ENCODE results near the gene PJA2. TPM values are rescaled to one million over a fixed set of nuclear protein-coding genes. Genes with fewer than 3 reads are reported as not detected.

The PJA2 gene
- total and polyA plus RNA-seq, 9 of the 15 experiments (the other 6 are each of a cell fraction or from before 2014, with no cell fraction given), result 25.1 to 82.1 (median 50.1) TPM

DNA sequence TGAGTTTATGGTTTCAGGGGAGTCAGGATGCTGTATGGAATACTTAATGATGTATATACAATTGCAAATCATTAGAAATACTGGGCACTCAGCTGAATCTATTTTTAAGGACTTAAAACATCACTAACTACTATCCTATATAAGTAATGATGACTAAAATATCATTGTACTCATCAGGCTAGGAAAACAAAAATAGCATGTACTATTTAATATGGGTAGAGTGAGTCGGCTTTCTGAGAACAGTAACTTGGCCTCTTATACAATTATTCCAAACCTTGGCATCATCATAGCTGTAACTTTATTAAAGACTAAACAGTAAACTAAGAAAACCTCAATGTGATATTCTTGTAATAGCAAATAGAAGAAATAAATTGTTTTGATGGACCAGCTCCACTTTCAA lies 94.5 kb downstream of the PJA2 start:
- no peak overlapping the region for H2AFZ ChIP-seq (ENCODE audit: low read depth, low read length)
- intact Hi-C loops (cut with micrococcal nuclease) (loop anchor here (5.0 kb wide), 1 partner anchor 122 kb away; no protein-coding TSS in a partner anchor), in situ Hi-C loops (cut with MboI) (no loop called here)
- no peaks in the 10 kb centered on the region for H3K4me1 ChIP-seq (replicated peaks in 1 of 2; ENCODE audit: control insufficient read depth in 2 of 2, insufficient read depth in 2 of 2, low read length in 2 of 2)
- no peak for ATAC-seq
- TF ChIP-seq, protein P1, sequence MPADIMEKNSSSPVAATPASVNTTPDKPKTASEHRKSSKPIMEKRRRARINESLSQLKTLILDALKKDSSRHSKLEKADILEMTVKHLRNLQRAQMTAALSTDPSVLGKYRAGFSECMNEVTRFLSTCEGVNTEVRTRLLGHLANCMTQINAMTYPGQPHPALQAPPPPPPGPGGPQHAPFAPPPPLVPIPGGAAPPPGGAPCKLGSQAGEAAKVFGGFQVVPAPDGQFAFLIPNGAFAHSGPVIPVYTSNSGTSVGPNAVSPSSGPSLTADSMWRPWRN (IDR thresholded peaks at IDR 0.05; ENCODE audit: low read depth), result no peak
- TF ChIP-seq PCBP2 (IDR thresholded peaks at IDR 0.05; ENCODE audit: low read depth, low read length, poor library complexity, severe bottlenecking), result no peak
- no peak for TF ChIP-seq JUNB (CRISPR knock-in tag; conservative IDR thresholded peaks at IDR 0.05)
- no peak for TF ChIP-seq MEF2D (tag; conservative IDR thresholded peaks at IDR 0.05; ENCODE audit: low read depth)
- TF ChIP-seq, protein P2, sequence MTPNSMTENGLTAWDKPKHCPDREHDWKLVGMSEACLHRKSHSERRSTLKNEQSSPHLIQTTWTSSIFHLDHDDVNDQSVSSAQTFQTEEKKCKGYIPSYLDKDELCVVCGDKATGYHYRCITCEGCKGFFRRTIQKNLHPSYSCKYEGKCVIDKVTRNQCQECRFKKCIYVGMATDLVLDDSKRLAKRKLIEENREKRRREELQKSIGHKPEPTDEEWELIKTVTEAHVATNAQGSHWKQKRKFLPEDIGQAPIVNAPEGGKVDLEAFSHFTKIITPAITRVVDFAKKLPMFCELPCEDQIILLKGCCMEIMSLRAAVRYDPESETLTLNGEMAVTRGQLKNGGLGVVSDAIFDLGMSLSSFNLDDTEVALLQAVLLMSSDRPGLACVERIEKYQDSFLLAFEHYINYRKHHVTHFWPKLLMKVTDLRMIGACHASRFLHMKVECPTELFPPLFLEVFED (CRISPR knock-in tag; conservative IDR thresholded peaks at IDR 0.05), result no peak
- TF ChIP-seq ZNF695 (CRISPR knock-in tag; IDR thresholded peaks at IDR 0.05), result no peak
- no peak for TF ChIP-seq ZNF133 (CRISPR knock-in tag; IDR thresholded peaks at IDR 0.05)
- TF ChIP-seq CBX1 (IDR thresholded peaks at IDR 0.05; ENCODE audit: low read depth), result no peak
- TF ChIP-seq MTF1 (CRISPR knock-in tag; IDR thresholded peaks at IDR 0.05; ENCODE audit: borderline replicate concordance), result no peak
- no peak for TF ChIP-seq ZNF668 (CRISPR knock-in tag; IDR thresholded peaks at IDR 0.05)
- TF ChIP-seq ZNF79 (CRISPR knock-in tag; IDR thresholded peaks at IDR 0.05; ENCODE audit: low read depth), result no peak
- TF ChIP-seq CREB1 (IDR thresholded peaks at IDR 0.05), result no peak
- no peak for TF ChIP-seq CREB1 (CRISPR knock-in tag; IDR thresholded peaks at IDR 0.05)
- no peaks in the 10 kb centered on the region for H4K20me1 ChIP-seq (replicated peaks; ENCODE audit: control insufficient read depth, insufficient read depth, low read length)
- H3K9me3 ChIP-seq (replicated peaks; ENCODE audit: control insufficient read depth, insufficient read depth, low read depth, low read length), result no peaks in the 10 kb centered on the region
- H3K27ac ChIP-seq (ENCODE audit: extremely low read depth, low read depth, low read length), result no peak overlapping the region
- H3K4me3 ChIP-seq, result no peak overlapping the region
- H3K27me3 ChIP-seq (ENCODE audit: control insufficient read depth in 2 of 2, insufficient read depth in 2 of 2, low read length in 2 of 2), result peaks cover 5 to 12% of the 10 kb centered on the region in 2 experiments; a peak in 4 of 5 replicates
- no peak overlapping the region for H3K4me2 ChIP-seq (ENCODE audit: insufficient read depth, low read length)
- FAIRE-seq, result no peak
- POLR2A ChIA-PET, result no interaction called here
- H3K9ac ChIP-seq (ENCODE audit: insufficient read depth in 1 of 2, low read depth in 2 of 2, low read length in 2 of 2), result no peak overlapping the region
- H3K9me1 ChIP-seq (ENCODE audit: control insufficient read depth, insufficient read depth, low read length), result no peaks in the 10 kb centered on the region
- 0% methylated on average over 1 of the region's 1 CpG for WGBS (ENCODE audit: insufficient coverage, low coverage, missing lambda C conversion rate)
- CTCF ChIA-PET (ENCODE audit: low intra/inter-chr PET ratio), result no interaction called here
- no peaks in the 10 kb centered on the region for H3K36me3 ChIP-seq (ENCODE audit: control insufficient read depth, insufficient read depth, low read length)
- no TSS peak for BruUV-seq (replicated peaks)
- no peaks in the 10 kb centered on the region for H3K79me2 ChIP-seq (ENCODE audit: control insufficient read depth, insufficient read depth, low read length)
- no peak for DNase-seq (ENCODE audit: extremely low read depth in 1 of 4, low spot score in 3 of 4)
